Anterior cingulate cortex (tissue), 58 donors: Measurements from ENCODE around the gene SLX4IP.
"Not testable (repeated sequence)": the region's sequence is repeated elsewhere in the genome, so short reads cannot be mapped to it uniquely, and the experiment has no call there.

Experiments used
- DNase-seq, 58 donors: peaks; one replicate each; lab custom pipeline; 2025; lab: John Stamatoyannopoulos, UW

Gene SLX4IP

DNA sequence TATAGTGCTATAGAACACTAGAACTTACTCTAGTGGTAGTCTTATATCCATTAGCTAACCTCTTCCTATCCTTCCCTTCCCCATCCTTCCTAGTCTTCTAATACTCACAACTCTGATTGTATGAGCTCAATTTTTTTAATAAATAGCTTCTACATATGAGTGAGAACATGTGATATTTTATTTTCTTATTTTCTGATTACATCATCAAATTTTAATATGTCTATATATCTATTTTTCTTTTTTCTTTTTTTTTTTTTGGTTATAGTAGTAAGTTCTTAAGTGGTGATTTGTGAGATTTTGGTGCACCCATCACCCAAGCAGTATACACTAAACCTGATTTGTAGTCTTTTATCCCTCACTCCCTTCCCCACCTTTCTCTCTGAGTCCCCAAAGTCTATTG is 126.2 kb downstream of the SLX4IP start:
- DNase-seq: no peak

DNA sequence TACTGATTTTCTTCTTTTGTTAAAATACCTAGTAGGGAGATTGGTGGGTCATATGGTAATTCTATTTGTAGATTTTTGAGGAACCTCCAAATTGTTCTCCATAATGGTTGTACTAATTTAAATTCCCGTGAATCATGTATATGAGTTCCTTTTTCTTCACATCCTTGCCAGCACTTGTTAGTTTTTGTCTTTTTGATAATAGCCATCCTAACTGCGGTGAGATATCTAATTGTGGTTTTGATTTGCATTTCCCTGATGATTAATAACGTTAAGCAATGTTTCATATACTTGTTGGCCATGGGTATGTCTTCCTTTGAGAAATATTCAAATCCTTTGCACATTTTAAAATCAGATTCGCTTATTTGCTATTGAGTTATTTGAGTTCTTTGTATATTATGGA is 127.8 kb downstream of the SLX4IP start:
- no peak for DNase-seq

DNA sequence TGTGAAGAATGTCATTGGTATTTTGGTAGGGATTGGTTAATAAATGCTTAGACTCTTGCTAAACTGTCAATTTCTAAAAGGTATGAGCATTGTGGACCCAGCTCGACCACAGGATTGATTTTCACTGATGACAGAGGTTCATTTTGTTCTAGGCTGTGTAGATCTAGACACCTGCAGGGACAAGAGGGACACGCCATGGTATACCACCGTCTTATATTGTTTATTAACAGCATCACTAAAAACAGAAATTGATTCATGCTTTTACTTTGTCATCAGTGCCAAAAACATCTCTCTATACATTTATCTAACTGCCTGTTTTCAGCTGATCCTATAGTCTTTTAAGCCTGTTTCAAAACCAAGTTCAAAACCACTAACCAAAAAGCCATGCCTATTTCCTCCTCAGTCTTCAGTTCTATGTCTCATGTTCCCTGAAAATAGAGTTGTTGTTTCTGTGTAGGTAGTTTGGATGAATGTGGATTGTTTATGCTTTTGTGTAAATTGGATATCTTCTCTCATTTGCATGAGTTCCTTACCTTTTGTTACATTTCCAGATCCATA is 128.9 kb downstream of the SLX4IP start:
- DNase-seq: no peak

DNA sequence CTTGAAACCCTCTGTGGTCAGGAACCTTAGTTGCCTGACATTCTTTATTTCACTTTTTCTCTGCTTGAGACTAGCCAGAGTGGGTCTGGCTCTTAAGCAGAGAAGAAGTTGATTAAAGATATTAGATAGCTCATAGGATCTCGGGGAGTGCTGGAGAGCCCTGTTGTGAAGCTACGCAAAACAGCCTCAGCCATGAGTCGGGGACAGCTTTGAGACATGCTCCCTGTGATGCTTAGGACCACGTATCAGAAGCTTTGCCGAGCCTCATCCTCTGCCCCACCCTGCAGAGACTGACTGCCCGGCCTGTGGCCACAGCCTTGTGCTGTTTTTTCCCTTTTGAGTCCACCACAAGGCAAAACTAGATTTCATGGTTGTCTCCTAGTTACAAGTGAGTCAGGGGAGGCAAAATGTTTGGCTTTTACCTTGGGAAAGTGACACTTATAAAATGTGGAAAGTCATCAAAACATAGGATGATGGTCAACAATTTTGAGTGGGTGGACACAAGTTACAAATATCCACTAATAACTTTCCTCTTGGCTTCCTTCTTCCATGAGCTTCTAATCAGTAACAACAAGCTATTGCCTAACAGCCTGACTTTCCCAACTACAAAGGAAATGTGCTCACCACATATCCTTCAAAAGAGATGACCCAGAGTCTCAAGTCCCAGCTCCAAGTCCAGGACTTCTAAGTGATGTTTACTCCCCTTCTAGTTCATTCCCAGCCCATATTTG is 130.3 kb downstream of the SLX4IP start:
- no peak for DNase-seq

DNA sequence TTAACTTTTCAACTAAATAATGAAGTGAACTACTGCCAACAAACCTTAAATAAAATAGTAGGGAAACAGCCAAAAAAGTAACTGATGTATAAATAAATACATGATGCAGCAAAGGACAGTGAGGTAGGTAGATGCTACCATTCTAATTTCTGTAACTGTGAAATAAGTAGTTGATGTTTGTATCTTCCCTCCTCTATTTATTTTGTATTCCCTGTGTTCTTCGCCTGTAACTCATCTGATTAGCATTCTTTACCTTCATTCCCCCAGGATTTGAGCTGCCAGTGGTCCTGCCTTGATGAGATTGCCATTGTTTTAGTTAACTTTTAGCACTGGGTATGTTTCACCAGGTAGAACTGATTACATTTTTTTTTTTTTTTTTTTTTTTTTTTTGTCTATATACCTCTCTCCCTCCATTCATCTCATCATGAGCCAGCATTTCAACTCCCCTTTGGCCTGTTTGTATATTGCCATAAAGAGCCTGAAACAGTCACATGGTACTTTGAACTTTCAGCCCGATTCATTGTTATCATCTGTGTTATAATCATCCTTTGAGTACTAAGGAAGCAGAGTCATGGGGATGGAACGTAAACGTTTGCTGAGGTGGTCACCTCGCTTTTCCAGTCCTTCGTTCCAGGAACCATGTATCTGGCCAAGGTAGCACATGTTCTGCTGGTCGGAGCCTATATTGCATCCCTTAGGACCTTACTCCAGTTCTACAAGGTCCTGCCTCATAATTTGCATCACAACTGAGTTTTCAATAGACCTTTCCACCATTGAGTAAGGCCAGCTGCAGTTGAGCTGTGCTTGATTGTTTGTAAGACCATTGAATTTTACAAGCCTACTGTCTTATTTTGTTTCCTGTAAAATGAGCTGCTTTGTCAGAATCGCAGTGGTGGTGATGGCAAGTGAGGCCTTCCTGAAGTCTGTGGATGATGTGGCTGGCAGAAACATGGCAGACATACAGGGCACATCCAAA is 131.1 kb downstream of the SLX4IP start:
- DNase-seq: no peak

DNA sequence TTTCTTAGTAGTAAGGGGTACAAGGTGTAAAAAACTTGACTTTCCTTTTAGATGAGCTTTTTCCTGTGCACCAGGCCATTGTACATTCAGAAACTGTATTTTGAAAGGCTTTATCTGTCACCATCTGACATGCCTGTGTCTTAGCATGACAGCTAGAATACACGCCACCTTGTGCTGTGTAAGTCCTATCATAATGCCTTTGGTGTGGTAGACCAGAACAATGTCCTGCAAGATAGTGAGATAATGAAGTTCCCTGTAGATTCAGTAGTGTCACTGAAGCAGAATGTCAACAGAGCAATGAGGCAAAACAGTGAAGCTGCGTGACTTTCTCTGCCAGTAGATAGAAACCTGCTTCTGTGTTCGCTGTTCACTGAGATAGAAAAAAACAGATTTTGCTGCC is 132.9 kb downstream of the SLX4IP start:
- DNase-seq: no peak

DNA sequence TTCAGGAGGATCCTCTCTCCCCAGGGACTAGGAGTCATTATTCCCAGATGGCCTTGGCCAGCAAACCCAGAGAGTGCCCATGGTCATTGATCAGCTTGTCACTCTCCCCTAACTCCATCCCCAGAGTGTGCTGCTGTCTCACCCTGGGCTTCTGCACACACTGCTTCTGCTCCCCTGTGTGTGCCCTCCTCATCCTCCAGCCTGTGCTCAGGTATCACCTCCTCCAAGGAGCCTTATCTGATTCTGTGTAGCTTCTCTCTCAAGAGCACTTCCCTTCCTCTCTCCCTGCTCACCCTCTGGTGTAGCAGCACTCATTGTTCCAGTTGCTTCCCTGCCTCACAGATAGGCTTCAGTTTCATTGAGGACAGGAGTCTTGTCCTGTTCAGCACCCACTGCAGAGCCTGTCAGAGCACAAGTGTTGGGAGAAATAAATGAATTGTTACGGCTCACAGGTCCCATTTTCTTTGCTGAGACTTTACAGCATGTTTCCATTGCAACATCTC is 136.3 kb downstream of the SLX4IP start:
- DNase-seq: no peak

DNA sequence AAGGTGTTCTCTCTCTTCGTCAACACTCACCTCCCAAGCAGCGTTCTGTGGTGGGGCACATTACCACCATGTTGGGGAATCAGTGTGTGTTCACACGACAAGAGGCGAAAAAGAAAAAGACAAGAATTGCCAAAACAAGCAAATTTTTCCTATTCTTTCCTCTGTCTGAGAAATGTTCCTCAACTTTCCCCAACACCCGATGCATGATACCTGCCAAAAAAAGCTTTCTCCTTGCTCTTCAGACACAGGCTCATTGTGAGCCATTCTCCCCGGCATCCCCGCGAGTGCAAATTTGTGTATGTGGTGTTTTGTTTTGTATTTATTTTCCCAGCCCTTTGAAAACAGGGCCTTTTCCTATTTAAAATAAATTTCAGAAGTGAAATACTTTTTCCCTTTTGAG is 137.7 kb downstream of the SLX4IP start:
- DNase-seq: no peak

DNA sequence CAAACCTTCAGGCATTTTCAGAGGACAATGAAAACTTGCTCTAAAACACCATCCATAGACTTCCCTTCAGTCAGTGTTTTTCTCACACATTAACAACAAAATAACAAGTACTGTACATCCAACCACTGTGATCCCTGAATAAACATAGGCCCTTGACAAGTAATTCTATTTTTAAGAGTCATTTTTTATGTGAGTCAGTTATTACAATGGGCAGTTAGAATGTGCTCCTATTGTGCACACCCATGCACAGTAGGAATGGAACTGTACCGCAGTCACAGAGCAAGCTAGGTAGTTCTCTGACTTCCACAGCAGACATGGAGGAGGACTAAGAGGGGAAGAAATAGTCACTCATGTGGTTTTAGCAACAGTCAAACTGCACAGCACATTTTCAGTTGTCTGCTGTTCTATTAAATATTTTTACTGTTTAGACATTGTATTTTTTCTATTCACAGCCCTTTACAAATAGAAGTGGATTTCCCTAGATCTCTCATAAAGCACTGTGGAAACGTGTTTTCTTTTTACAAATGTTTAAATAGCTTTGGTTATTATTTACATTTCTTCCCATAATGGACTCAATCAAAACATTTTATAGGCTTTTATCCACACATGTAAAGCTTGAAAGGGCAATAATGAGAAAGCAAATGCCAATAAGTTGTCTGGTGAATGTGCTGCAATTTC is 138.3 kb downstream of the SLX4IP start:
- no peak for DNase-seq

DNA sequence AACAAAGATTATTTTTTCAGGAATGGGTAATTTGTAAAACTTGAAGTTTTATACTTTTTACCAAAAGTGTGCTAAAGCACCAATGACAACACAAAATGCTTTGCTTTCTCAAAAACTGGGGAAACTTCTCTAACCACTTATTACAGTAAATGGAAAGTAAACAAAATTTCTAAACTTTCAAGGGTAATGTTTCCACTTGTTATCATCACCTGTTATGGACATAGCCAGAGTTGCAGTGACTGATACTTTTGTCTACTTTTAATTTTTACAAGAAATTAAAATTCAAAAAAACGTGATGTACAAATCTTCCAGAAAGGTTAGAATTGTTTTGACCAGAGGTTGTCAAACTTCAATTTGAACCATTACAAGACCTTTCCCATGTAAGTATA is 138.8 kb downstream of the SLX4IP start:
- DNase-seq: no peak

DNA sequence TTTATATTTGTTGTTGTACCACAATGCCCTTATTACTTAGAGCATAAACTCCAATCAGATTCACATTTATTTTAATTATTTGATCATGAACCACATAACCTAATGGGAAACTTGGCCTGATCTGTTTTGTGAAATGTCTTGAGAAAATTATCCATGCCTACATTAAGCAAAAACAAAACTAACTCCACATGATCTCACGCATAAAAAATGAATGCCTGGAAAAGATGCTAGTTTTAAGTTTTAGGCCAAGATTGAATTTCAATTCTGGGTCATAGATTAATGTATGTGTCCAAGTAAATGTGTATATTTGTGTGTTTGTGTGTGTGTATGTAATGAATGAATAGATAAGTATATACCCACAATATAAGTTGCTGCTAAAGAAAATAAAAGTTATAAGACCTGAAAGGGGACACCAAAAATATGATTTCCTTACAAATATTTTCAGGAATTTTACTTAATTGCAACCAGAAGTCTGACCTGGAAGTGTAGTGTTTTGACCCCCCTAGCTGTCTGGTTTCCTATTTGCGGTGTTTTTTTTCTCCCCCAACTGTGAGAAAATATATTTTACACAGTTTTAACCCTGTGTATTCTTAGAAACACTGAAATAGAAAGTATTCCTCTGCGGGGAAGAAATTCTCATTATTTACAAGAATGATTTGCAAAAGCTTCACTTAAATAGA is 141.4 kb downstream of the SLX4IP start:
- DNase-seq: no peak

DNA sequence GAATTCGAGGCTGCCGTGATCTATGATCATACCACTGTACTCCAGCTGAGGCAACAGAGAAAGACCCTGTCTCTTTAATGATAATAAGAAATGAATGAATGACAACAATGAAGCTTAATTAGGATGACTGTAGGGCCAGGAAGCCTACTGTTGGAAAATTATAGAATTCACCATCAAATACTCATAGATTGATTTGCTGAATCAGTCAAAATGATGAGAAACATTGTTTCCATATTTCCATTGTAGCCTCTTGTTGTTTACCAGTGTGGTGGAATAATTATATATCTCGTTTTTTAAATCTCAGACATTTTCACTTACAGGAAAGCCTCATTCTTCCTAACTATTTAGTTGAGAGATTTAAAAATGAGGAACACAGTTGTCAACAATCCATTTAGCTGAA is 142.5 kb downstream of the SLX4IP start:
- DNase-seq: no peak

DNA sequence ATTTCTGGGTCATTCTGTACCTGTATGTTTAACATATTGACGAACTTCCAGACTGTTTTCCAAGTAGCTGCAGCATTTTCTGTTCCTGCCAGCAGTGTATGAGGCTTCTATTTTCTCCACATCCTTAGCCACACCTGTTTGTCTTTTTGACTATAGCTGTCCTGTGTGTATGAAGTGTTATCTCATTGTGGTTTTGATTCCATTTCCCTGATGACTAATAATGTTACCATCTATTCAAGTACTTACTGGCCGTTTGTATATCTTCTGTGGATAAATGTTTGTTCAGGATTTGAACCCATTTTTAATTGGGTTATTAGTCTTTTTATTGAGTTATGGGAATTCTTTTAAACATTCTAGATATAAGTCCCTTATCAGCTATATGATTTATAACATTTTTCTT is 143.5 kb downstream of the SLX4IP start:
- no peak for DNase-seq

DNA sequence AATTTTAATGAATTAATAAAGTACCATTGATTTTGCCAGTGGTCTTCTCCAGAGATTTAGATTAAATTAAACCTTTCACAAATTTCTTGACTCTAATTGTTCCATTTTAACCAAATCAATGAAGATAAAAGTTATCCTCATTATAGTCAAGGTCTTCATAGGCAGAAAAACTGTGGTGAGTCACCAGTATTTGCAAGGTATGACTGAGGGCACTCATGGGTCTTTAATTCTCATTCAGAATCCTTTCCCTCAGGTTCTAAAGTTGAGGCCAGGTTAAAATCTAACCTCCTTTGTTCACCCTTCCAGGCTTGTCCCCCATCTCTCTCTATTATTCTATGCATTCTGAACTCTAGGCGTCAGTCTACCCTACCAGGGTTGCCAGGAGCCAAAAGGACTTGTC is 144.8 kb downstream of the SLX4IP start:
- no peak for DNase-seq

DNA sequence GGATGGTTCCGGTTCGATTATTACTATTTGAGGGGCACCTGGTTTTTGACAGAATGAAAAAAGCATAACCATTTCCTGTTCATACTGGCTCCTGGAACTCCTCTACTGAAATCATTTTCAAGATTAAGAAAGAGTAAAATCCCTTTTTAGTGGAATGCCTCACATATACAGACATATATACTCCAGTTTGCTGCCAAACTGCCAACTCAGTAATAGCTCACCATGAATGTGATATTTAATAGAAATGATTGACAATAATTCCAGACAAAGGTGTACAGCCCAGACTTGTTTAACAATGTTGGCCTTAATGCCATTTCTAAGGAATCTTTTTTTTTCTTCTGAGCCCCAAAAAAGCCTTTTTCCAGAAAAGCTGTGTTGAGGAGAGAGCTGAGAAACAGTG is 145.6 kb downstream of the SLX4IP start:
- no peak for DNase-seq

DNA sequence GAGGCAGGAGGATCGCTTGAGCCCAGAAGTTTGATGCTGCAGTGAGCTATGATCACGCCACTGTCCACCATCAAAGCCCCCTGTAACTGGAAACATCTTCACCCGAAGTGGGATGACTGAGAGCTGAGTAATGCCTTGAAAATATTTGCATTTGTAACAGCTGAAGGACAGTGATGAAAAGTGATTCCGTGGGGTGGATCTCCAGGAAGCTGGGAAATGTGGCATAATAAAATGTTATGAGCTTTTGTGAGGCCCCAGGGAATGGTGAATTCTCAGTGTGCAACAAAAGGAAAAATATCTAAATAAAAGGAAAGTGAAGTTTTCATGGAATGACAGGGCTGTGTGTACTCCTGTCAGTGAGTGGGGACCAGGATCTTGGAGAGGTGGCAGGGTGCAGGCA is 146.7 kb downstream of the SLX4IP start:
- DNase-seq: no peak

DNA sequence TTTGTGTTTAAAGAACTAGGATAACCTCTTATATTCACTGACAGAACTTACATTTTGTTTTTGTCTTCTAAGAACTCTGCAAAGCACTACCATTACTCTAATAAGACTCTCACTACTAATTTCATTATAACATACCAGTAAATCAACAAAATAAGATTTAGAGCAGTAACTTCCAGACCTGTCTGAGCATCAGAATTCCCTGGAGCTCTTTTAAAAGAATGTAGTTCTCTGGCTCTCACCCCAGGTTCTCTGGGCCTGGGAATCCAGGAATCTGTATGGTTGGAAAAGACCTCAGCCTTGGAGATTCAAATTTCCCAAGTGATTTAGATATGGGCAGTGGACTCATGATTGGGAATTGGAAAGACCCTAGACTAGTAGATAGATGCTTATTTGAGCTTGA is 149.3 kb downstream of the SLX4IP start:
- no peak for DNase-seq

DNA sequence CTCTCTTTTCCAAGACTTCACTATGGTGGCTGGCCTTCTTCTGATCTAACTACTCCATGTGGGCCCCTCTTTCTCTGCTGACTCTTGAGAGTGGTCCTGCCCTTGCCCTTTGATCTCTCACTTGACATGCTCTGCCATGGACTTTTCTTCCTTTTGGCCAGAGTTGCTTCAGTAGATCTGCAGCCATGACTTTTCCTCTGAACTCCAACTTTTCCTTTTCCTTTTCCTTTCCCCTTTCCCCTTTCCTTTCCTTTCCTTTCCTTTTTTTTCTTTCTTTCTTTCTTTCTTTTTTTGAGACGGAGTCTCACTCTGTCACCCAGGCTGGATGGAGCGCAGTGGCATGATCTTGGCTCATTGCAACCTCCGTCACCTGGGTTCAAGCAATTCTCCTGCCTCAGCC is 150.2 kb downstream of the SLX4IP start:
- DNase-seq: no peak

DNA sequence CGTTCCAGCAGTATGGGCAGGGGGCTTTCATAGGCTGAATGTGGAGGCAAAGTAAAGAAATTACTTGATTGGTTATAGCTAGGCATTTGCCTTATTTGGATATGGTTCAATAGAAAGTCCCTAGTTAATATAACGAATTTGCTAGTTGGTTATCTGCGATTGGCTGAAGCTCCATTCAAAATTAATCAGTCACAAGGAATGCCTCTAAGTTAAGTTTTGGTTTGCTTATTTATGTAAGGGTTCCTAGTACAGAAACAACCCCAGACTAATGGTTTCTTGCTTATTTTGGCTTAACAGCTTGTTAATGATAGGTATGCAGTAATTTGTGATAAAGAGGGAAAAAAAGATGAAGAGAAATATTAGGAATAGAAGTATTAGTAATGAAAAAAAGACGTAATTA is 151.2 kb downstream of the SLX4IP start:
- DNase-seq: no peak

DNA sequence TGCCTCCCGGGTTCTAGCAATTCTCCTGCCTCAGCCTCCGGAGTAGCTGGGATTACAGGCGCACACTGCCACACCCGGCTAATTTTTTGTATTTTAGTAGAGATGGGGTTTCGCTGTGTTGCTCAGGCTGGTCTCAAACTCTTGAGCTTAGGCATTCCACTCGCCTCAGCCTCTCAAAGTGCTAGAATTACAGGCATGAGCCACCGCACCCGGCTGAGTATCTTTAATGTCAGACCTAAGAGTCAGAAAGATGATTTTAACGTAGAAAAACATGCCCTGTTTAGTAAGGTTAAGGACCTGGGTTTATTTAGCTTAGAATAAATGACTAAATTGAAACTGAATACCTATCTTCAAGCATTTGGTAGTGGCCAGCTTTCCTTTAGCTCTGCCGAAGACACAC is 155.3 kb downstream of the SLX4IP start:
- DNase-seq: not testable (repeated sequence)
